ENCODE results near the gene CAMKK1.

CAMKK1 gene

DNA sequence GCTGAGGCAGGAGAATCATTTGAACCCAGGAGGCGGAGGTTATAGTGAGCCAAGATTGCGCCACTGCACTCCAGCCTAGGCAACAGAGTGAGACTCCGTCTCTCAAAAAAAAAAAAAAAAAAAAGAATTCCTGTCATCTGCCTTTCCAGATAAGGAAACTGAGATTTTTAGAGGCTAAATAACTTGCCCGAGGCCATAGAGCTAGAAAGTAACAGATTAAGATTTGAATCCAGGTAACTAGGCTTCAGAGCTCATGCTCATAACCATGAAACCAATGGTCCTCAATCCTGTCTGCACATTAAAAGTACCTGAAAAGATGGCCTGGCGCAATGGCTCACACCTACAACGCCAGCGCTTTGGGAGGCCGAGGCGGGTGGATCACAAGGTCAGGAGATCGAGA lies 56.3 kb downstream of the CAMKK1 start:
- no peak overlapping the region for H3K27ac ChIP-seq
- no peak for TF ChIP-seq CTCF (conservative IDR thresholded peaks at IDR 0.05)

GRCh38 chr17:3835410-3836229 lies 57.2 kb downstream of the CAMKK1 start:
- no peak overlapping the region for H3K27ac ChIP-seq
- TF ChIP-seq CTCF (conservative IDR thresholded peaks at IDR 0.05), result no peak

GRCh38 chr17:3834811-3835210 lies 58.0 kb downstream of the CAMKK1 start:
- no peak for TF ChIP-seq CTCF (conservative IDR thresholded peaks at IDR 0.05)
- H3K27ac ChIP-seq, result no peak overlapping the region

DNA sequence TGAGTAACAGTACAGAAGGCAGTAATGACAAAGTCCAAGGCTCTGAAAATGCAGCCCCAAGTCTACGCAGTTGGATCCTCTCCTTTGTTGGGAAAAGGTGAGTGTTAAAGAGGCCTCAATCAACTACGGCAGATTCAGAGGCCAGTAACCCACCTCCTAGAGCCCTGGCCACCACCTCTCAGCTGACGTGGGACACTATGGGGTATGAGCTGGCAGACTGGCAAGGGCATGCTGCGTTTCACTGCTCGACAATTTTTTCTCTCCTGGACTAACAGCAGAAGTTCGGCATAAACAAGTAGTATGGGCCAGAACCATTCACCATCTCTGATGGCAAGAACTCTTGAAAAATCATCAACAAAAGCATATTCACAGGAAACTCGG lies 64.0 kb downstream of the CAMKK1 start:
- no peak for TF ChIP-seq CTCF (conservative IDR thresholded peaks at IDR 0.05)
- peak overlapping the region; percentile 39 for H3K27ac ChIP-seq

DNA sequence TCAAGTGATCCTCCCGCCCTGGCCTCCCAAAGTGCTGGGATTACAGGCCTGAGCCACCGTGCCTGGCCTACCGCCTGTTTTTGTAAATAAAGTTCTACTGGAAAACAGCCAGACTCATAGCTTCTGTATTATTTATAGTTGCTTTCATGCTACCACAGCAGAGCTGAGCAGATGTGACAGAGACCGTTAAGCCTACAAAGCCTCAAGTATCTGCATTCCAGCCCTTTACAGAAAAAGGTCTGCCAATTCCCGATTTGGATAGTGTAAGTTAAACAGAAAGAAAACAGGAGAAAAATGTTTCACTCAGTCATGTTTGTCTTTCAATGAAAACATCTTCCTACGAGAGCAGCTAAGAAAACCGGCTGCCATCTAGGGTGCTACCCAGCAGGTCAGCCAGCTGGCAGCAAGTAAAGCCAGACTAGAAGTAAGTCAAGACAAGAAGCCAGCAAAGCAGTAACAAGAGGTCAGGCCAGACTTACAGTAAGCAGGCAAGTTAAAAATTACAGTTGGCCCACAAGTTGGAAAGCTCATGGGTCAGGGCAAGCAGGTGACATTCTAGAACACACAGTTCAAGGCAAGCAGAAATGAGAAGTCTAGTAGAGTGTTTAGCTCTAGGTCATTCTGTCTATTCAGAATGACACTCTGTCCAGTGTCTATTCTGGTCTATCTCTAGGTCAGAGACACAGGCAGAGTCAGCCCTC lies 64.6 kb downstream of the CAMKK1 start:
- no peak for TF ChIP-seq CTCF (conservative IDR thresholded peaks at IDR 0.05)
- peak overlapping the region; percentile 39 for H3K27ac ChIP-seq

- peak; percentile 84 for TF ChIP-seq CTCF (conservative IDR thresholded peaks at IDR 0.05)
- H3K27ac ChIP-seq, result no peak overlapping the region; the same call in 1 of the 2 replicates
Measured at GRCh38 chr17:3827124-3827773, 65.6 kb downstream of the CAMKK1 start.

DNA sequence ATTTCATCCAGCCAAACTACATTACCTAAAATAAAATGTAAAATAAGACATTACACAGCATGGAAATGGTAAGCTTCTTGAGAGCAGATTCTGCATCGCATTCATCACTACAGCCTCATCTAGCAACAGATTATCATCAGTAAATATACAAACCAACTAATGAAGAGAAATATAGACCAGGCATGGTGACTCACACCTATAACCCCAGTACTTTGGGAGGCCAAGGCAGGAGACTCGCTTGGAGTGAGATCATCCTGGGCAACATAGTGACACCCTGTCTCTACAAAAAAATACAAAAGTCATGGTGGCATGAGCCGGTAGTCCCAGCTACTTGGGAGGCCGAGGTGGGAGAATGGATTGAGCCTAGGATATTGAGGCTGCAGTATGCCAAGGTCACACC lies 66.7 kb downstream of the CAMKK1 start:
- H3K27ac ChIP-seq, result no peak overlapping the region
- no peak for TF ChIP-seq CTCF (conservative IDR thresholded peaks at IDR 0.05)
